AG04450 (cell line): ENCODE measurements around the gene SUCO. TPM values are rescaled to one million over a fixed set of nuclear protein-coding genes. Genes with fewer than 3 reads are reported as not detected.

Experiments used
- CTCF ChIA-PET: fragments of 300-600, 350-600 bp; formaldehyde crosslinking; extraction: SDS; loops from one replicate; lab custom pipeline; 2022; ENCODE audit warnings: antibody characterized with exemption, inconsistent platforms; lab: Charles Lee
- POLR2A ChIA-PET: fragments of 350-600 bp; formaldehyde crosslinking; extraction: SDS; loops from one replicate; lab custom pipeline; 2021; ENCODE audit warnings: antibody characterized with exemption, inconsistent platforms; lab: Yijun Ruan, JAX
- DNase-seq: peaks from one replicate; pipeline ENCODE4 v3.0.0-alpha.2; 2011; ENCODE audit warnings: low read depth, low spot score
- H3K27ac ChIP-seq: one replicate; pipeline ENCODE4 v1.5.1; 2012; ENCODE audit warnings: low read depth, low read length, control low read depth
- H3K27me3 ChIP-seq: one replicate; pipeline ENCODE4 v1.6.0; 2012; ENCODE audit warnings: low read length; ENCODE audit not compliant: control insufficient read depth, insufficient read depth
- H3K4me3 ChIP-seq: 2 replicates; pipeline ENCODE4 v1.5.1; 2011; ENCODE audit warnings: mild to moderate bottlenecking, low read depth, low read length, control low read depth
- H3K9me3 ChIP-seq: 2 replicates; pipeline ENCODE4 v1.5.1; 2012; ENCODE audit warnings: low read length; ENCODE audit not compliant: control insufficient read depth, insufficient read depth
- CTCF ChIP-seq: IDR thresholded peaks from 2 replicates; pipeline ENCODE4 v1.5.1; 2011; ENCODE audit warnings: low read depth, low read length, control low read depth, inconsistent platforms
- polyA plus RNA-seq: library from polyadenylated mRNA; depleted of rRNA; stranded (reverse); fragments of >200 nt; gene quantifications from 2 replicates; pipeline ENCODE4 v1.2.3, GENCODE V29; 2011

SUCO gene
- polyA plus RNA-seq, 1 experiment, result 25.1 TPM

- ChIA-PET CTCF (interaction anchor here (2.2 kb wide), 1 partner anchor 184 kb away, joined by 10 read pairs; no protein-coding TSS in a partner anchor), POLR2A (interaction anchor here (0.6 kb wide), 1 partner anchor 195 kb away, joined by 3 read pairs; no protein-coding TSS in a partner anchor)
- no peak overlapping the region for H3K4me3 ChIP-seq
- H3K27ac ChIP-seq, result no peak overlapping the region
- no peaks in the 10 kb centered on the region for H3K27me3 ChIP-seq
- H3K9me3 ChIP-seq, result no peaks in the 10 kb centered on the region; the same call in 1 of the 2 replicates
- DNase-seq, result no peak
- TF ChIP-seq CTCF, result no peak
These were observed 3.3 kb downstream of the SUCO start for GRCh38 chr1:172536256-172536655.

GRCh38 chr1:172537366-172537765 lies 4.4 kb downstream of the SUCO start:
- H3K27ac ChIP-seq, result no peak overlapping the region
- no peak for TF ChIP-seq CTCF
- POLR2A ChIA-PET, result no interaction called here

GRCh38 chr1:172537827-172538391 lies 5.0 kb downstream of the SUCO start:
- ChIA-PET CTCF (interaction anchor here (0.9 to 1.4 kb wide), 3 partner anchors 13 to 203 kb away, joined by 3 to 4 read pairs (median 3); no protein-coding TSS in a partner anchor), POLR2A (no interaction called here)
- H3K27ac ChIP-seq, result no peak overlapping the region
- no peak for TF ChIP-seq CTCF
- no peaks in the 10 kb centered on the region for H3K27me3 ChIP-seq
- H3K9me3 ChIP-seq, result no peaks in the 10 kb centered on the region; the same call in 1 of the 2 replicates
- H3K4me3 ChIP-seq, result no peak overlapping the region
- DNase-seq, result no peak

More at GRCh38 chr1:172537366-172537765, 4.4 kb downstream of the SUCO start:
- Histone ChIP-seq H3K27me3 (no peaks in the 10 kb centered on the region), H3K4me3 (no peak overlapping the region), H3K9me3 (no peaks in the 10 kb centered on the region; the same call in 1 of the 2 replicates)
- no peak for DNase-seq
- CTCF ChIA-PET, result interaction anchor here (0.6 to 1.4 kb wide), 4 partner anchors 13 to 965 kb away, joined by 3 to 4 read pairs (median 3); no protein-coding TSS in a partner anchor

- no peak for TF ChIP-seq CTCF
- ChIA-PET POLR2A (no interaction called here), CTCF (no interaction called here)
- no peak overlapping the region for H3K27ac ChIP-seq
- DNase-seq, result no peak
- H3K27me3 ChIP-seq, result no peaks in the 10 kb centered on the region
- no peak overlapping the region for H3K4me3 ChIP-seq
- H3K9me3 ChIP-seq, result no peaks in the 10 kb centered on the region
These were observed 7.7 kb downstream of the SUCO start for GRCh38 chr1:172540635-172541034.

- H3K4me3 ChIP-seq, result no peak overlapping the region
- H3K27ac ChIP-seq, result no peak overlapping the region
- ChIA-PET CTCF (interaction anchor here (1.6 to 2.1 kb wide), 2 partner anchors 198 to 542 kb away, joined by 3 to 4 read pairs; no protein-coding TSS in a partner anchor), POLR2A (no interaction called here)
- no peaks in the 10 kb centered on the region for H3K27me3 ChIP-seq
- no peak for TF ChIP-seq CTCF
- DNase-seq, result no peak
- H3K9me3 ChIP-seq, result no peaks in the 10 kb centered on the region
These were observed 11.6 kb downstream of the SUCO start for GRCh38 chr1:172544481-172545104.
